Heart left ventricle (tissue), 13 donors: Measurements from ENCODE around the gene CD209.

Experiments used
- POLR2A ChIP-seq, 2 donors: fragments of 450-650 bp; IDR thresholded peaks; one replicate each; pipeline ENCODE4 v1.6.1; 2017; ENCODE audit warnings: antibody characterized with exemption in 2 of 2, mild to moderate bottlenecking in 2 of 2, moderate library complexity in 2 of 2
- TF ChIP-seq, protein P1 (sequence below), 12 donors: fragments of 200-600 bp; sonication (generic) in 4 of 12; IDR thresholded peaks; one replicate each; pipeline versions ENCODE4 v1.5.0 to v1.8.0; 2018 to 2022; ENCODE audit warnings: antibody characterized with exemption in 12 of 12, mild to moderate bottlenecking in 5 of 12
- donor health status: ischemic (EF 13 %, LVEDD 7.1; RV severe dilation, severe dysfunction).
- donor health status: DM: no; HTN: yes; CAD: no.
- donor health status: DM: no; HTN: no; CAD: no.
- donor health status: ischemic (EF 25% LVEDD 6.9; RV normal size, moderate dysfunction).
- donor health status: ischemic (EF 25% LVEDD 5.7; RV mildly dilated, moderate dysfunction).
- donor health status: ischemic (EF 35%, LVEDD 5.7; RV mildly dilated, moderate dysfunction).
- donor health status: nonischemic (EF 11% LVEDD 7.7; RV severe dilation, severe dysfunction).
- donor health status: DM: yes; HTN: yes; CAD: no.
- donor health status: PGD.
- donor health status: ischemic (EF 29% LVEDD 5.4; RV normal size, mild dysfunction).
- donor health status: nonischemic (EF 23%, LVEDD 6.1; RV moderate dilation, normal function).

DNA sequence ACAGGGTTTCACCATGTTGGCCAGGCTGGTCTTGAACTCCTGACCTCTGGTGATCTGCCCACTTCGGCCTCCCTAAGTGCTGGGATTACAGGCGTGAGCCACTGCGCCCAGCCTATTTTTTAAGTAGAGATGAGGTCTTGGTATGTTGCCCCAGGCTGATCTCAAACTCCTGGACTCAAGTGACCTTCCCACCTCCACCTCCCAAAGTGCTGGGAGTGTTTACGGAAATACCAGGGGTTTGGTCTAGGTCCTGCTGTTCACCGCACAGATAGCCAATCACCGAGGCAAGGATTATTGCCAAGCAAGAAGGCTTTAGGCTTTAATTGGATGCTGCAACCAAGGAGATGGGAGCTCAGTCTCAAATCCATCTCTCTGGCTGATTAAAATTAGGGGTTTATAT is 27.0 kb downstream of the CD209 start:
- TF ChIP-seq, protein P1, sequence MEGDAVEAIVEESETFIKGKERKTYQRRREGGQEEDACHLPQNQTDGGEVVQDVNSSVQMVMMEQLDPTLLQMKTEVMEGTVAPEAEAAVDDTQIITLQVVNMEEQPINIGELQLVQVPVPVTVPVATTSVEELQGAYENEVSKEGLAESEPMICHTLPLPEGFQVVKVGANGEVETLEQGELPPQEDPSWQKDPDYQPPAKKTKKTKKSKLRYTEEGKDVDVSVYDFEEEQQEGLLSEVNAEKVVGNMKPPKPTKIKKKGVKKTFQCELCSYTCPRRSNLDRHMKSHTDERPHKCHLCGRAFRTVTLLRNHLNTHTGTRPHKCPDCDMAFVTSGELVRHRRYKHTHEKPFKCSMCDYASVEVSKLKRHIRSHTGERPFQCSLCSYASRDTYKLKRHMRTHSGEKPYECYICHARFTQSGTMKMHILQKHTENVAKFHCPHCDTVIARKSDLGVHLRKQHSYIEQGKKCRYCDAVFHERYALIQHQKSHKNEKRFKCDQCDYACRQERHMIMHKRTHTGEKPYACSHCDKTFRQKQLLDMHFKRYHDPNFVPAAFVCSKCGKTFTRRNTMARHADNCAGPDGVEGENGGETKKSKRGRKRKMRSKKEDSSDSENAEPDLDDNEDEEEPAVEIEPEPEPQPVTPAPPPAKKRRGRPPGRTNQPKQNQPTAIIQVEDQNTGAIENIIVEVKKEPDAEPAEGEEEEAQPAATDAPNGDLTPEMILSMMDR (IDR thresholded peaks at IDR 0.05): no peak
- no peak for TF ChIP-seq POLR2A (IDR thresholded peaks at IDR 0.05)
